ENCODE measurements around the gene KCNK15. TPM values are rescaled to one million over a fixed set of nuclear protein-coding genes. Genes with fewer than 3 reads are reported as not detected.
A peak's percentile ranks its signal among the peaks of the same experiment; 100 is the strongest.

KCNK15 gene
- total and polyA plus RNA-seq, 3 donors from 2014 or later = 4.4 to 23.4 (median 16.9) TPM

- intact Hi-C loops (cut with DNase I; ENCODE audit: low total_unique reads) = no loop called here
- no peak for DNase-seq
- 85 to 88% methylated on average over 2 of the region's 2 CpGs for WGBS, 2 donors
- TF ChIP-seq CTCF (IDR thresholded peaks at IDR 0.05) = no peak
- TF ChIP-seq POLR2A (IDR thresholded peaks at IDR 0.05) = no peak
- H3K36me3 ChIP-seq (ENCODE audit: low read depth, missing control alignments) = no peaks in the 10 kb centered on the region
- H3K27ac ChIP-seq = no peak overlapping the region
- H3K4me1 ChIP-seq = peaks cover 10% of the 10 kb centered on the region
- no peaks in the 10 kb centered on the region for H3K9me3 ChIP-seq
- no peak overlapping the region for H3K4me3 ChIP-seq
- H3K27me3 ChIP-seq = no peaks in the 10 kb centered on the region
These were observed 18.0 kb upstream of the KCNK15 start for GRCh38 chr20:44727651-44728050.

GRCh38 chr20:44728801-44729443 lies 16.7 kb upstream of the KCNK15 start:
- Histone ChIP-seq H3K9me3 (no peaks in the 10 kb centered on the region), H3K4me1 (peaks cover 16% of the 10 kb centered on the region), H3K4me3 (no peak overlapping the region), H3K27ac (no peak overlapping the region), H3K36me3 (ENCODE audit: low read depth, missing control alignments) (no peaks in the 10 kb centered on the region), H3K27me3 (no peaks in the 10 kb centered on the region)
- TF ChIP-seq CTCF (IDR thresholded peaks at IDR 0.05) (no peak), POLR2A (IDR thresholded peaks at IDR 0.05) (no peak)
- intact Hi-C loops (cut with DNase I; ENCODE audit: low total_unique reads) = no loop called here
- DNase-seq = no peak
- WGBS, 2 donors = 51 to 62% methylated on average over 9 of the region's 9 CpGs

- 76 to 83% methylated on average over 2 of the region's 2 CpGs for WGBS, 2 donors
- Histone ChIP-seq H3K36me3 (ENCODE audit: low read depth, missing control alignments) (no peaks in the 10 kb centered on the region), H3K4me1 (peaks cover 16% of the 10 kb centered on the region), H3K27ac (no peak overlapping the region), H3K4me3 (no peak overlapping the region), H3K9me3 (no peaks in the 10 kb centered on the region), H3K27me3 (no peaks in the 10 kb centered on the region)
- no peak for DNase-seq
- intact Hi-C loops (cut with DNase I; ENCODE audit: low total_unique reads) = loop anchor here (5.0 kb wide), 1 partner anchor 48 kb away; no protein-coding TSS in a partner anchor
- no peak for TF ChIP-seq CTCF (IDR thresholded peaks at IDR 0.05)
- no peak for TF ChIP-seq POLR2A (IDR thresholded peaks at IDR 0.05)
These were observed 15.2 kb upstream of the KCNK15 start for GRCh38 chr20:44730441-44730840.

GRCh38 chr20:44731657-44732056 lies 14.0 kb upstream of the KCNK15 start:
- Histone ChIP-seq H3K27me3 (no peaks in the 10 kb centered on the region), H3K4me3 (no peak overlapping the region), H3K36me3 (ENCODE audit: low read depth, missing control alignments) (no peaks in the 10 kb centered on the region), H3K4me1 (peaks cover 16% of the 10 kb centered on the region), H3K9me3 (no peaks in the 10 kb centered on the region), H3K27ac (peak overlapping the region in 1 of 2 donors; percentile 8)
- peak; percentile 72 for DNase-seq
- TF ChIP-seq POLR2A (IDR thresholded peaks at IDR 0.05) (no peak), CTCF (IDR thresholded peaks at IDR 0.05) (no peak)
- intact Hi-C loops (cut with DNase I; ENCODE audit: low total_unique reads) = loop anchor here (5.0 kb wide), 1 partner anchor 49 kb away; no protein-coding TSS in a partner anchor
- WGBS, 2 donors = 71 to 73% methylated on average over 4 to 8 of the region's 8 CpGs

- WGBS, 2 donors = 49 to 59% methylated on average over 6 of the region's 6 CpGs
- no peak for TF ChIP-seq CTCF (IDR thresholded peaks at IDR 0.05)
- no peak for TF ChIP-seq POLR2A (IDR thresholded peaks at IDR 0.05)
- no peaks in the 10 kb centered on the region for H3K9me3 ChIP-seq
- no peak for DNase-seq
- no peak overlapping the region for H3K4me3 ChIP-seq
- H3K4me1 ChIP-seq = peaks cover 16% of the 10 kb centered on the region
- H3K27me3 ChIP-seq = no peaks in the 10 kb centered on the region
- no peaks in the 10 kb centered on the region for H3K36me3 ChIP-seq (ENCODE audit: low read depth, missing control alignments)
- H3K27ac ChIP-seq = no peak overlapping the region
- intact Hi-C loops (cut with DNase I; ENCODE audit: low total_unique reads) = loop anchor here (5.0 kb wide), 1 partner anchor 50 kb away; no protein-coding TSS in a partner anchor
These were observed 13.3 kb upstream of the KCNK15 start for GRCh38 chr20:44732327-44732726.

Data from testis (tissue), 3 donors.